G401 (cell line): ENCODE data around the gene APOC4. TPM values are rescaled to one million over a fixed set of nuclear protein-coding genes. Genes with fewer than 3 reads are reported as not detected.
"Not testable (repeated sequence)": the region's sequence is repeated elsewhere in the genome, so short reads cannot be mapped to it uniquely, and the experiment has no call there.

Source experiments
- DNase-seq: peaks from one replicate; pipeline ENCODE4 v3.0.0-alpha.2; 2015; ENCODE audit warnings: low spot score
- in situ Hi-C: cut with HindIII; loops from 2 replicates; pipeline ENCODE4 v1.10.0; 2016; ENCODE audit warnings: low sequenced_read_pairs, mixed read lengths
- total RNA-seq: library from RNA; depleted of rRNA; stranded (reverse); fragments of >200 nt; shearing (Covaris generic); gene quantifications from 2 replicates; pipeline ENCODE4 v1.2.3, GENCODE V29; 2014

The APOC4 gene
- total RNA-seq, 1 experiment from 2014 or later = not detected

DNA sequence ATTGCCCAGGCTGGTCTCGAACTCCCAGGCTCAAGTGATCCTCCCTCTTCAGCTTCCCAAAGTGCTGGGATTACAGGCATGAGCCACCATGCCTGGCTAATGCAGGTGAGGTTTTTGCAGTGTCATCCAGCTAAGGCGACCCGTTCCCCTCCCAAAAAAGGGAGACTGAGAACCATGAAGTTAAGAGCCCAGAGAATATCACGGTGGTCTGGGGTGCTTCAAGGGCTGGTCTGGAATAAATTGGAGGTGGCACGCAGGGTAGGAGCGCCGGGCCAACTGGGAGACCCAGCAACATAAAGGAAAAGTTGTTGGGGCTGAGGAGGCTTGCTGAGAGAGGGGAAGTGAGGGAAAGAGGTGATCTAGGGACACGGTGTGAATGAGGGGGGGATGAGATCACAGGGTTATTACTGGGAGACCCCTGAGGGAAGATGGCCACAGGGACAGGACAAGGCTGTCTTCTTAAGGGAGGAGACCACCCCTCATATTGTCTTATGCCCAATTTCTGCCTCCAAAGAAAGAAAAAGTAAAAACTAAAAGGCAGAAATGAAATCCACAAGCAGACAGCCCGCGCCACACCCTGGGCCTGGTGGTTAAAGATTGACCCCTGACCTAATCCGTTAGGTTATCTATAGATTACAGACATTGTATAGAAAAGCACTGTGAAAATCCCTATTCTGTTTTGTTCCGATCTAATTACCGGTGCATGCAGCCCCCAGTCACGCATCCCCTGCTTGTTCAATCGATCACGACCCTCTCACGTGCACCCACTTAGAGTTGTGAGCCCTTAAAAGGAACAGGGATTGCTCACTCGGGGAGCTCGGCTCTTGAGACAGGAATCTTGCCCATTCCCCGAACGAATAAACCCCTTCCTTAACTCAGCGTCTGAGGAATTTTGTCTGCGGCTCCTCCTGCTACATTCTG is 28.3 kb upstream of the APOC4 start:
- in situ Hi-C loops = not testable (repeated sequence)

DNA sequence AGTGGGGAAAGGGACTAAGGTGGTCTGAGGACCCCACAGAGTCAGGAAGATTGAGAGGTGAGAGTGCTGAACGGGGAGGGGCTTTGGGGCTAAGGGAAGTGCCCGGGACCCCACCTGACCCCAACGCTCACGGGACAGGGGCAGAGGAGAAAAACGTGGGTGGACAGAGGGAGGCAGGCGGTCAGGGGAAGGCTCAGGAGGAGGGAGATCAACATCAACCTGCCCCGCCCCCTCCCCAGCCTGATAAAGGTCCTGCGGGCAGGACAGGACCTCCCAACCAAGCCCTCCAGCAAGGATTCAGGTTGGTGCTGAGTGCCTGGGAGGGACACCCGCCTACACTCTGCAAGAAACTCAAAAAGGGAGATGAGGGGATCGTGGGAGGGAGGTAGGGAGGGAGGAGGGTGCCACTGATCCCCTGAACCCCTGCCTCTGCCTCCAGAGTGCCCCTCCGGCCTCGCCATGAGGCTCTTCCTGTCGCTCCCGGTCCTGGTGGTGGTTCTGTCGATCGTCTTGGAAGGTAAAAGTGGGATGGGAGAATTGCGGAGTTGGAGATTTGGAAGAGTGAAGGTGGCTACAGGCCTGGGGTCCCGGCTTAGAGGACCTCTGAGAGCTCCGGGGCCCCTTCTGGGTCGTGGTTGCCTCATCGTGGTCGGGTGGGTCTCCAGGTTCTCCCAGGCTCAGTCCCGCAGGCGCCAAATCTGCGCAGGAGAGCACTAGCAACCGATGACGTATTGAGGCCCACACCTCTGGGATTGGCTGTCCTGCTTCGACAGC is 27.4 kb upstream of the APOC4 start, which contains the start of gene APOC1:
APOC1 (plus strand) TSS at position 176 of the 774 bp plus-strand sequence; CDS start at position 460, 284 bp downstream.
- in situ Hi-C loops = not testable (repeated sequence)
- DNase-seq = peak; percentile 88

More for the DNA sequence above, 28.3 kb upstream of the APOC4 start:
- not testable (repeated sequence) for DNase-seq

DNA sequence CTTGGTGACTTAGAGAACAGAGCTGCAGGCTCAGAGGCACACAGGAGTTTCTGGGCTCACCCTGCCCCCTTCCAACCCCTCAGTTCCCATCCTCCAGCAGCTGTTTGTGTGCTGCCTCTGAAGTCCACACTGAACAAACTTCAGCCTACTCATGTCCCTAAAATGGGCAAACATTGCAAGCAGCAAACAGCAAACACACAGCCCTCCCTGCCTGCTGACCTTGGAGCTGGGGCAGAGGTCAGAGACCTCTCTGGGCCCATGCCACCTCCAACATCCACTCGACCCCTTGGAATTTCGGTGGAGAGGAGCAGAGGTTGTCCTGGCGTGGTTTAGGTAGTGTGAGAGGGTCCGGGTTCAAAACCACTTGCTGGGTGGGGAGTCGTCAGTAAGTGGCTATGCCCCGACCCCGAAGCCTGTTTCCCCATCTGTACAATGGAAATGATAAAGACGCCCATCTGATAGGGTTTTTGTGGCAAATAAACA is 17.8 kb upstream of the APOC4 start:
- no peak for DNase-seq
- in situ Hi-C loops = no loop called here

DNA sequence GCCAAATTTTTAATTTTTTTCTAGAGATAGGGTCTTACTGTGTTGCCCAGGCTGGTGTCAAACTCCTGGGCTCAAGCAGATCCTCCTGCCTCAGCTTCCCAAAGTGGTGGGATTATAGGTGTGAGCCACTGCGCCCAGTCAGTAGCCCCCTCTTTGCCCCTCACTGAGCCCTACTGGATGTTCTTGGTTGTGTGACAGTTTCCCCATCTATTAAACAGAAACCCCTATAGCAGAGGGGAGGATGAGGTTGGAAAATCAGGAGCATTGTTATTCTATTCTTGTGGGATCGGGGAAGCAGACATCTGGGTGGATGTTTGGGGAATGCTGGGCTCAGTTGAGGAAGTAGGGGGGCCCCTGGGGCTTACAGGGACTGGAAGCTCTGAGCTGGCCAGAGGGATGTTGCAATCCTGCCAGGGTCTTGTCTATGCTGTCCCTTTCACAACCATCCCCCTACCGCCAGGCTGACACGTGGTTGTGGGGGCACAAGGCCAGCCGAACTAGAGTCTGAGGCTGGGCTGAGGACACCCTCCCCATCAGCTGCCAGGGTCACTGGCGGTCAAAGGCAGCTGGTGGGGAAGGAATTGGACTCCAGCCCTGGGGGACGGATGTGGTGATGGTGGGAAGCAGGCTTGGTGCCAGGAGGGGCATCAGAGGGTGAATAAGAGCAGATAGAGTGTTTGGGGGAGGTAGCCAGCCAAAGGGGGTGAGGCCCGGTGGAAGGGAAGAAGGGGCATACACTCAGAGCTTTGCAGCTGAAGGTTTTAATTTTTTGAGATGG is 16.7 kb upstream of the APOC4 start:
- in situ Hi-C loops = no loop called here
- no peak for DNase-seq

DNA sequence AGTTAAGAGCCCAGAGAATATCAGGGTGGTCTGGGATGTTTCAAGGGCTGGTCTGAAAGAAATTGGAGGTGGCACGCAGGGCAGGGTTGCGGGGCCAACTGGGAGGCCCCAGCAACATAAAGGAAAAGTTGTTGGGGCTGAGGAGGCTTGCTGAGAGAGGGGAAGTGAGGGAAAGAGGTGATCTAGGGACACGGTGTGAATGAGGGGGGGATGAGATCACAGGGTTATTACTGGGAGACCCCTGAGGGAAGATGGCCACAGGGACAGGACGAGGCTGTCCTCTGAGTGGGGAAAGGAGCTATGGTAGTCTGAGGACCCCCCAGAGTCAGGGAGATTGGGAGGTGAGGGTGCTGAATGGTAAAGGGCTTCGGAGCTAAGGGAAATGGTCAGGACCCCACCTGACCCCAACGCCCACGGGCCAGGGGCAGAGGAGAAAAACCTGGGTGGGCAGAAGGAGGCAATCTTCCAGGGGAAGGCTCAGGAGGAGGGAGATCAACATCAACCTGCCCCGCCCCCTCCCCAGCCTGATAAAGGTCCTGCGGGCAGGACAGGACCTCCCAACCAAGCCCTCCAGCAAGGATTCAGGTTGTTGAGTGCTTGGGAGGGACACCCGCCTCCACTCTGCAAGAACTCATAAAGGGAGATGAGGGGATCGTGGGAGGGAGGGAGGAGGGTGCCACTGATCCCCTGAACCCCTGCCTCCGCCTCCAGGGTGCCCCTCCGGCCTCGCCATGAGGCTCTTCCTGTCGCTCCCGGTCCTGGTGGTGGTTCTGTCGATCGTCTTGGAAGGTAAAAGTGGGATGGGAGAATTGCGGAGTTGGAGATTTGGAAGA is 15.6 kb upstream of the APOC4 start:
- in situ Hi-C loops, DNase-seq: not testable (repeated sequence)

DNA sequence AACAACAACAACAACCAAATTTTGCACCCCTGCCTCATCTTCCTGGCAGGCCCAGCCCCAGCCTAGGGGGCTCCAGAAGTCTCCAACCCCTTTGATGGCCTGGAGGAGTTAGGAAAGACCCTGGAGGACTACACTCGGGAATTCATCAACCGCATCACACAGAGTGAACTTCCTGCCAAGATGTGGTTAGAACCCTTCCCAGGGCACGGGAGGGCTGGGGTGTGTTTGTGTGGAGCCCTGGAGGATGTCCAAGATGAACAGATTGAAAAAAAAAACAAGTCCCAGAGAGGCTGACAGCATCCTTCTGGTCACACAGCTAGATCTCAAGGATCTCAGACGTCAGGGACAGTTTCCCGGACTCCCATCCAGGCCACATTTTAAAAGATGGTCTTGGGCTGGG is 14.3 kb upstream of the APOC4 start:
- in situ Hi-C loops = no loop called here
- DNase-seq = no peak

DNA sequence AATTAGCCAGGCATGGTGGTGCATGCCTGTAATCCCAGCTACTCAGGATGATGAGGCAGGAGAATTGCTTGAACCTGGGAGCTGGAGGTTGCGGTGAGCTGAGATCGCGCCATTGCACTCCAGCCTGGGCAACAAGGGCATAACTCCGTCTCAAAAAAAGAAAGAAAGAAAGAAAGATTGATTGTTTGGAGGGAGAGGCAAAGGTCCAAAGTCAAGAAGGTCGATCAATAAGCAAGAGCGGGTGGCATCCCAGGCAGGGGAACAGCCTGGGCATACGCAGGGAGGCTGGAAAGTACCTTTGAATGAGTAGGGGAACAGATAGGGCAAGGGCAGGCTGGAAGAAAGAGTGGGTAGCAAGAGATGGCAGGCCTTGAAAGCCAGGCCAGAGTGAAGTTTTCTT is 11.9 kb upstream of the APOC4 start:
- in situ Hi-C loops = no loop called here
- DNase-seq = no peak

DNA sequence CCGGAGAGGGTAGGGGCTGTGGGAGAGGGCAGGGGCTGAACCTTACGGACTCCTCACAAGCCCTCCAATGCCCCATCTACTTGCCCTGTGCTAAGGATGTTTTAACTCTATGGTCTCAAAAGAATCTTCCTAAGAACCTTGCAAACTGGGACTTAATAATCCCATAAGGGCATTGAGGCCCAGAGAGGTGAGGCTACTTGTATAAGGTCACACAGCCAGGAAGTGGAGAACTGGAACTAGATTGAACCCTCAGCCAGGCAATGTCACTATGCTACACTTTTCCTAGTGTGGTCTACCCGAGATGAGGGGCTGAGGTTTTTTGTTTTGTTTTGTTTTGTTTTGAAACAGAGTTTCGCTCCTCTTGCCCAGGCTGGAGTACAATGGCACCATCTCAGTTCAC is 10.5 kb upstream of the APOC4 start:
- no peak for DNase-seq

DNA sequence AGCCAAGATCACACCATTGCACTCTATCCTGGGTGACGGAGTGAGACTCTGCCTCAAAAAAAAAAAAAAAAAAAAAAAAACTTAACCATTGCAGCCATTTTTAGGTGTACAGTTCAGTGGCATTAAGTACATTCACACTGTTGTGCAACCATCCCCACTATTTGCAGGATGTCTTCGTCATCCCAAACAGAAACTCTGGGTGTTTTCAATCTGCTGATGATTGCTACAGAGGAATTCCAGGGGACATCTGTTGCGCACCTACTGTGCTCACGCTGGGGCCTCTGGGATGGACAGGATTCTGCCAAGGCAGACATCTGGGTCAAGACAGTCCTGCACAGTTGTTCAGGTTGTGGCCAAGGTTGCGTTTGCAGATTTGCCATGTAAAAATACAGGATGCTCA is 2.4 kb upstream of the APOC4 start:
- in situ Hi-C loops = no loop called here
- no peak for DNase-seq

More for the DNA sequence above, 10.5 kb upstream of the APOC4 start:
- in situ Hi-C loops = no loop called here

DNA sequence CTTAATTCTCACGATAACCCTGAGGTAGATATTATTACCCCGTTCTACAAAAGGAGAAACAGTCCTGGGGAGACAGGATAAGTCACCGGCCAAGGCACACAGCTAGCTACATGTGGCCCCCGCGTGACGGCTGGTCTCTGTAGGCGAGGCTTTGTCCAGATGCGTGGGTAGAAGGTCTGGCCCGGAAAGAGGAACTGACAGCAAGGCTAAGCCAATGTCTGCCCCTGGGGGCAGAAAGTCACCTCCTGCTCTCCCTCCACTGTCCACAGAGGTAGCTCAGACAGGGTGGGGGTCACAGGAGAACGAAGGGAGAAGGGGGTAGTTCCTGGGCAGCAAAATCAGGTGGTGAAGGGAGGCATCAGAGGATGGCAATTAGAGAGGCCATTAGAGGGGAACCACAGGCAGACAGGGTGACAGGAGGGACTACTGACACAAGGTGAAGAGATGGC is 1.8 kb downstream of the APOC4 start:
- in situ Hi-C loops = no loop called here

DNA sequence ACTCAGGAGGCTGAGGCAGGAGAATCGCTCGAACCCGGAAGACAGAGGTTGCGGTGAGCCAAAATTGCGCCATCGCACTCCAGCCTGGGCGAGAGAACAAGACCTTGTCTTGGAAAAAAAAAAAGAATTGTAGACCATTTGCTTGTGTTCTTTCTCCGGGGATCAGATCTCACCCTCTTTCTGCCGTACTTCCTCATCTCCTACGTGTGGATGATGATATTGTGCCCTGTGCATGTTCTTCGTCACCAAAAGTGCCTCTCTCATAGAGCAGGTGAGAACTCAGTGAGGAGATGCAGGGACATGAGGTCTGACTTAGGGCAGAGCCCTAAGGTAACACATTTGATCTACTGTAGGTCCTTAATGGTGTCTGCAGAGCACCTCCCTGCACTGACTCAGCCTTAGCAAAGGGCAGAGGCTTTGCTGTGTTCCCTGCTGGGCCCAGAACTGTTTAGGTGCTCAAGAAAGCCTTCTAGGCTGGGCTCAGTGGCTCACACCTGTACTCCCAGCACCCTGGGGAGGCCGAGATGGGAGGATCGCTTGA is 5.1 kb downstream of the APOC4 start:
- DNase-seq = no peak
- in situ Hi-C loops = no loop called here

More for the DNA sequence above, 1.8 kb downstream of the APOC4 start:
- no peak for DNase-seq

DNA sequence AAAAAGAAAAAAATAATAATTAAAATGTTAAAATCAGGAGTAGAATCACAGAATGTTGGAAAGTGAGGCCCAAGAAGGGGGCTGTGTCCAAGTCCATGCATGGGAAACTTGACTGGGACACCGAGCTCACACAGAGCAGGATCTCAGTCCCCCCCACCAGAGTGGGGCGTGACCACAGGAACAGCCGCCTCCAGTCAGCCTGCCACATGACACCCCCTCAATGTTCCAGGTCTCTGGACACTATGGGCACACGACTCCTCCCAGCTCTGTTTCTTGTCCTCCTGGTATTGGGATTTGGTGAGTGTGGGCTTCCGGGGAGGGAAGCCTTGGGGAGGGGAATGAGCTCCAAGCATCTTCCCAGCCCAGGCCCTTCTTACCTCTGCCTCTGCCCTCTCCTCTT is 6.2 kb downstream of the APOC4 start:
- DNase-seq = no peak
- in situ Hi-C loops = no loop called here

DNA sequence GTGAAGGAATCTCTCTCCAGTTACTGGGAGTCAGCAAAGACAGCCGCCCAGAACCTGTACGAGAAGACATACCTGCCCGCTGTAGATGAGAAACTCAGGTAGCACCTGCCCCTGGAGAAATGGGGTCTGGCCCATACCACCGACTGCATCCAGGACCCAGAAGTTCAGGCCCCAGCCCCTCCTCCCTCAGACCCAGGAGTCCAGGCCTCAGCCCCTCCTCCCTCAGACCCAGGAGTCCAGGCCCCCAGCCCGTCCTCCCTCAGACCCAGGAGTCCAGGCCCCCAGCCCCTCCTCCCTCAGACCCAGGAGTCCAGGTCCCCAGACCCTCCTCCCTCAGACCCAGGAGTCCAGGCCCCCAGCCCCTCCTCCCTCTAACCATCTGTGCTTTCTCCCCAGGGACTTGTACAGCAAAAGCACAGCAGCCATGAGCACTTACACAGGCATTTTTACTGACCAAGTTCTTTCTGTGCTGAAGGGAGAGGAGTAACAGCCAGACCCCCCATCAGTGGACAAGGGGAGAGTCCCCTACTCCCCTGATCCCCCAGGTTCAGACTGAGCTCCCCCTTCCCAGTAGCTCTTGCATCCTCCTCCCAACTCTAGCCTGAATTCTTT is 6.8 kb downstream of the APOC4 start:
- in situ Hi-C loops = no loop called here

DNA sequence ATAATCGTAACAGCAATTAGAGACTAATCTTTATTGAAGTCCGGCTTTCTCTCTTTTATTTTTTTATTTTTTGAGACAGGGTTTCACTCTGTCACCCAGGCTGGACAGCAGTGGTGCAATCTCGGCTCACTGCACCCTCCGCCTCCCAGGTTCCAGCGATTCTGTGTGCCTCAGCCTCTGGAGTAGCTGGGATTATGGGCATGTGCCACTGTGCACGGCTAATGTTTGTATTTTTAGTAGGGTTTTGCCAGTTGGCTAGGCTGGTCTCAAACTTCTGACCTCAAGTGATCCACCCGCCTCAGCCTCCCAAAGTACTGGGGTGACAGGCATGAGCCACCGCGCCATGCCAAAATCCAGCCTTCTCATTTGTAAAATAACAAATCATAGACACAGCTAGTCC is 7.5 kb downstream of the APOC4 start:
- no peak for DNase-seq
- in situ Hi-C loops = no loop called here

More for the DNA sequence above, 6.8 kb downstream of the APOC4 start:
- no peak for DNase-seq

DNA sequence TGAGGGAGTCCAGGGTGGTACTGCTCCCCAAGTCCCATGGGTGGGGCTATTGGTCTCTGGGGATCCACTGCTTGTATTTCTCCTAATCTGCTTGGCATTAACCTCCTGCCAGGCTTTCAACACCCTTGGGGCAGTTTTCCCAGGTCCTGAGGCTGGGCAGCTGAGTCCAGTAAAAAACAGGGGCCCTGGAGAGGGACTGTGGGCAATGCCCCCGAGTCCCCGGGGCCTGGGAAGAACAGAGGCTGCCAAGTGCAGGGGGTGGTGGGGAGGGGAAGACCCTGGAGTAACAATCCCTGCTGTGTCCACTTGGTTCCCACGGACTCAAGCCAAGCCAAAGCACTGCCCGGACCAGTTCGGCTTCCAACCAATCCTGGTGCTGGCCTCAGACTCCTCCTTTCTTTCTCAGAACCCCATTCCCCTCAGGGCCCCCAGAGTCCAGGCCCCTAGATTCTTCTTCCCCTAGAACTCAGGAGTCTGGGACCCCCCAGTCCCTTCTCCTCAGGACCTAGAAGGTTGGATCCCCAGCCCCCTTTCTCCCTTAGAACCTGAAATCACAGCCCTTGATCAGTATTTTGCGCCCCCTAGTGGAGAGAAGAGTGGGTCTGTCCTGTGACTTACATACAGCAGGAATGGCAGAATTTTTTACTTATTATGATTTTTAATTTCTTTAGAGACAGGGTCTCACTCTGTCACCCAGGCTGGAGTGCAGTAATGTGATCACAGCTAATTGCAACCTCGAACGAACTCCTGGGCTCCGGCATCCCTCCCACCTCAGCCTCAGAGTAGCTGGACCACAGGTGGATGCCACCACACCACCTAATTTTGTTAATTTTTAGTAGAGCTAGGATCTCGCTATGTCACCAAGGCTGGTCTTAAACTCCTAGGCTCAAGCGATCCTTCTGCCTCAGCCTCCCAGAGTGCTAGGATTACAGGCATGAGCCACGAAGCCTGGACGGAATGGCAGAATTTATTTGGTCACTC is 9.4 kb downstream of the APOC4 start:
- DNase-seq = peak; percentile 81
- in situ Hi-C loops = no loop called here

DNA sequence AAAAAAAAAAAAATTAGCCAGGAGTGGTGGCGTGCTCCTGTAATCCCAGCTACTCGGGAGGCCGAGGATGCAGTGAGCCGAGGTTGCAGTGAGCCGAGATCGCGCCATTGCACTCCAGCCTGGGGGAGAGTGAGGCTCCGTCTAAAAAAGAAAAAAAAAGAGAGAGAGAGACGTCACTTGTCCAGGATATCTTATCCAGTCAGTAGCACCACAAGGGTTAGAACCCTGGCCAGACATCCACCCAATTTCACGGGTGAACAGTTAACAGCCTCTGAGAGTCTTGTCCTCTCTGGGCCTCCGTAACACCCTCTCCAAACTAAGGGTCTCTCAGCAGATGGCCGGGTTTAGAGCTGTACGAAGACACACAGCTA is 12.2 kb downstream of the APOC4 start:
- no peak for DNase-seq
- in situ Hi-C loops = no loop called here
